ENCODE measurements around the gene TCTN1.
A peak's percentile ranks its signal among the peaks of the same experiment; 100 is the strongest.
"Not testable (repeated sequence)": the region's sequence is repeated elsewhere in the genome, so short reads cannot be mapped to it uniquely, and the experiment has no call there.

The TCTN1 gene

GRCh38 chr12:110638796-110639195 is 24.9 kb downstream of the TCTN1 start:
- DNase-seq = no peak

GRCh38 chr12:110639336-110640141 is 25.6 kb downstream of the TCTN1 start:
- DNase-seq = peak in 7 of 51 donors; percentile 8 to 55 (median 20)

GRCh38 chr12:110640275-110641025 is 26.5 kb downstream of the TCTN1 start:
- peak in 33 of 51 donors; percentile 13 to 84 (median 41) for DNase-seq

- peak in 5 of 51 donors; percentile 8 to 43 (median 25) for DNase-seq
Measured at GRCh38 chr12:110641521-110641920, 27.6 kb downstream of the TCTN1 start.

- DNase-seq = no peak
Measured at GRCh38 chr12:110647631-110648040, 33.7 kb downstream of the TCTN1 start.

GRCh38 chr12:110649341-110649847 is 35.5 kb downstream of the TCTN1 start:
- DNase-seq = peak in 11 of 51 donors; percentile 5 to 53 (median 26)

- not testable (repeated sequence) for DNase-seq
Measured at GRCh38 chr12:110654238-110654637, 40.3 kb downstream of the TCTN1 start.

GRCh38 chr12:110656071-110656655 is 42.2 kb downstream of the TCTN1 start:
- peak in 1 of 51 donors; percentile 10 for DNase-seq

- DNase-seq = peak in 32 of 51 donors; percentile 18 to 82 (median 50)
Measured at GRCh38 chr12:110657747-110658146, 43.8 kb downstream of the TCTN1 start.

- peak in 1 of 51 donors; percentile 42 for DNase-seq
Measured at GRCh38 chr12:110658242-110658641, 44.3 kb downstream of the TCTN1 start.

GRCh38 chr12:110658878-110659277 is 44.9 kb downstream of the TCTN1 start:
- DNase-seq = peak in 10 of 51 donors; percentile 9 to 28 (median 21)

- DNase-seq = no peak
Measured at GRCh38 chr12:110661337-110661972, 47.5 kb downstream of the TCTN1 start.

- no peak for DNase-seq
Measured at GRCh38 chr12:110666892-110667291, 53.0 kb downstream of the TCTN1 start.

GRCh38 chr12:110667671-110668070 is 53.7 kb downstream of the TCTN1 start:
- no peak for DNase-seq

- DNase-seq = no peak
Measured at GRCh38 chr12:110668480-110669192, 54.7 kb downstream of the TCTN1 start.

- DNase-seq = no peak
Measured at GRCh38 chr12:110669193-110669502, 55.2 kb downstream of the TCTN1 start.

- DNase-seq = no peak
Measured at GRCh38 chr12:110670161-110670701, 56.3 kb downstream of the TCTN1 start.

GRCh38 chr12:110676171-110676570 is 62.2 kb downstream of the TCTN1 start:
- DNase-seq = no peak

- DNase-seq = peak in 2 of 51 donors; percentile 3 to 9
Measured at GRCh38 chr12:110677206-110677911, 63.4 kb downstream of the TCTN1 start.

GRCh38 chr12:110677982-110678381 is 64.1 kb downstream of the TCTN1 start:
- no peak for DNase-seq
